ENCODE results near the gene SACS. TPM values are rescaled to one million over a fixed set of nuclear protein-coding genes. Genes with fewer than 3 reads are reported as not detected.

Gene SACS
- polyA plus RNA-seq, 2 donors, result 1.9 to 2.1 TPM

DNA sequence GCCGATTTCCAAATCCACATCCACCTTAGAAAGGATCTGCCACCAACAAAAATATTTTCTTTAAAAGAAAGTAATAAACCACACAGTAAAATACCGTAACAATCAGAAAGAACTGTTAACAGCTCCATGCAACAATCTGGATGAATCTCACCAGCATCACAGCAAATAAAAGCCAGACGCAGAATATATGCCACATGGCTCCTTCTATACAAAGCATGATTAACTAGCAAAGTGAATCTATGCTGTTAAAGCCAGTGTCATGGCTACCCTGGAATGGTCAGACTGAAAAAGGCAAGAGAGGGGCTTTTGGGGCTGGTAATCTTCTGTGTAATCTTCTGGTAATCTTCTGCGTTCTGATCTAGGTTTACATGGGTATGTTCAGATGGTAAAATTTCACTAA lies 81.3 kb downstream of the SACS start:
- Histone ChIP-seq H3K36me3 (ENCODE audit: control insufficient read depth in 2 of 2, insufficient read depth in 2 of 2, low read length in 1 of 2) (peaks cover 5% of the 10 kb centered on the region in 2 donors), H3K4me1 (ENCODE audit: control insufficient read depth in 2 of 2, insufficient read depth in 2 of 2, low read length in 1 of 2) (no peaks in the 10 kb centered on the region), H3K27ac (ENCODE audit: low read depth in 2 of 2, low read length in 1 of 2) (no peak overlapping the region), H3K9me3 (ENCODE audit: control insufficient read depth in 2 of 2, insufficient read depth in 1 of 2, low read depth in 1 of 2, low read length in 1 of 2) (no peaks in the 10 kb centered on the region), H3K27me3 (ENCODE audit: control insufficient read depth in 1 of 2, insufficient read depth in 2 of 2, low read length in 2 of 2) (no peaks in the 10 kb centered on the region), H3K4me3 (ENCODE audit: low read depth in 1 of 2, low read length in 2 of 2) (no peak overlapping the region)
- 64 to 82% methylated on average over 4 of the region's 4 CpGs for WGBS, 2 donors

DNA sequence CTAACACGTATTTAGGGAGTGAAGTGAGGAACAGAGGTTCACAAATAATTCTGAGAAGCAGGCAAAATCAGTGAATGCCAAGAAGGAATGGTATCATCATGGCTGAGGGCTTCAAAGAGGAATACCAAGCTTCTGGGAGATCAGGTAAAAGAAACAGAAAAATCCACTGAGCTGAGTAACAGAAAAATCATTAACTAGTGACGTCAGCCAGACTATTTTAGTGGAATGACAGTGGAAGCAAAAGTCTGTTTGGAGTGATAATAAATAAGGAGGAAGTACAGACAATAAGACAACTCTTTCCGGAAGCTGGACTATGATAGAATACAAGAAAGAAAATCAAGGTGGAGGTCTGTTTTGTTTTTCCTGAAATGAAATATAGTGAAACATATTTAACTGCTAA lies 83.5 kb downstream of the SACS start:
- Histone ChIP-seq H3K4me3 (ENCODE audit: low read depth in 1 of 2, low read length in 2 of 2) (no peak overlapping the region), H3K36me3 (ENCODE audit: control insufficient read depth in 2 of 2, insufficient read depth in 2 of 2, low read length in 1 of 2) (peaks cover 4 to 5% of the 10 kb centered on the region in 2 donors), H3K27me3 (ENCODE audit: control insufficient read depth in 1 of 2, insufficient read depth in 2 of 2, low read length in 2 of 2) (no peaks in the 10 kb centered on the region), H3K9me3 (ENCODE audit: control insufficient read depth in 2 of 2, insufficient read depth in 1 of 2, low read depth in 1 of 2, low read length in 1 of 2) (no peaks in the 10 kb centered on the region), H3K4me1 (ENCODE audit: control insufficient read depth in 2 of 2, insufficient read depth in 2 of 2, low read length in 1 of 2) (no peaks in the 10 kb centered on the region), H3K27ac (ENCODE audit: low read depth in 2 of 2, low read length in 1 of 2) (no peak overlapping the region)
- 77 to 88% methylated on average over 3 of the region's 3 CpGs for WGBS, 2 donors

DNA sequence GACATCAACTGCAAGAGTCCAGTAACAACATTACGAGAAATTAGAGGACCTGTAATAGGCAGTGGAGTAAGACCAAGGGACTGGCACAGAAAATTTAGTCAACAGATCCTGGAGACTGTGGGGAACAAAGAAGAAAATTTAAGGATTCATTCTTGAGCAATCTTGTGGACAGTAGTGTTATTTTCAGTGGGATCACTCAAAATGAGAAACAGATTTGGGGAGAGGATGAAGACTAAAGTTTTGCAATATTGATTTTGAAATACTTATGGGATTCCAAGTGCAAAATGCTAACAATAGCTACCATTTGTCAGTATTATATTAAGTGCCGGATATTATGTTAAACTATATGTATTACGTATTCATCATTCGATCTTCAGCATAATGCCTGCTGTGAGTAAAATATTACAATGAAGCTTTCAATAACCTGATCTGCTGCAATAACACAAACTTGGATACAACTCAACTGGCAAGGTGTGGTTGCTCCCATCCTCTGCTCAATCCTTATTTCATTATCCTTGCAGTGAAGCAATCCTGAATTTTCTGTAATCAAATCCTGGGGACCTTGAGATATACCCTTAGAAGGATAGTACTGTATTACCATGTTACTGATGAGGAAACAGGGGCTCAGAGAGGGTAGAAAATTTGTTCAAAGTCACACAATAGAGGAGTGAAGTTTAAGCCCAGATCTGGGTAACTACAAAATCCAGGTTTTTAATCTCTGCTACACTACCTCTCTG lies 84.2 kb downstream of the SACS start:
- H3K27ac ChIP-seq (ENCODE audit: low read depth in 2 of 2, low read length in 1 of 2), result peak overlapping the region; percentile 12 to 47
- peaks cover 0 to under 1% of the 10 kb centered on the region in 2 donors for H3K36me3 ChIP-seq (ENCODE audit: control insufficient read depth in 2 of 2, insufficient read depth in 2 of 2, low read length in 1 of 2)
- 92 to 95% methylated on average over 4 of the region's 4 CpGs for WGBS, 2 donors

DNA sequence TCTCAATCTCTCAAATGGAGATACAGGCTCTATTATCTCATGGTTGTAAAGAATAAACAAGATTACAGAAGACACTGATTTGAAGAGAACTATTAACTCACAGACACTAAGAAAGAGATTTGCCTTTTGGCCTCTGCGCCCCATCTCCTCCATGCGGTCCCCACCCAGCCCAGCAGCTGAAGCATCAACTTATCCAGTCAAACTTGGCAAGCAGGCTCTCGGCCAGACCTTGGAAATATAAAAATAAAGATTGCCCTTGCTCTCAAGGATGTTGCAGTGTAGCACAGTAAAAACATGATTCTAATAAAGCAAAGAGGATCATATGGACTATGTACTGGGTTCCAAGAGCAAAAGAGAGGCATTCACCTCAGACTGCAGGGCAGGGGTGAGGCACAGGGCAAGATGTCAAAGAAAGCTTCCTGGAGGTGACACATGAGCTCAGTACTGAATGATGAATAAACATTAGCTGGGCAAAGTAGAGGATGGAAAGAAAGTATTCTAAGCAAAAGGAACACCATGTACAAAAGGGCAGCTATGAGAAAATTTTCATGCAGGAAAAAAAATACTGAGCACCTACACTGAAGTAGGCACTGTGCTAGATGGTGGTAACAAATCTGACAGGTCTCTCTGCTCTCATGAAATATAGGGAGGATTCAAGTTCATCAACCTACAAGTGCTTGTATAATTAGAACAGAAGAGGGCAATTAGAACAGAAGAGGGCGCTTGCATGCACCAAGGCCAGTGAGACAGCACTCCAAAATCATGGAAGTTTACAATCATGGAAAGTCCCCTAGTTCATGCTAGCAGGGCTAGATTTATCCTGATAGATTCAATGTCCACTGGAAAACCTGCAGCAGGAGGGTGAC lies 85.0 kb downstream of the SACS start:
- H3K4me3 ChIP-seq (ENCODE audit: low read depth in 1 of 2, low read length in 2 of 2), result no peak overlapping the region
- H3K4me1 ChIP-seq (ENCODE audit: control insufficient read depth in 2 of 2, insufficient read depth in 2 of 2, low read length in 1 of 2), result no peaks in the 10 kb centered on the region
- H3K27me3 ChIP-seq (ENCODE audit: control insufficient read depth in 1 of 2, insufficient read depth in 2 of 2, low read length in 2 of 2), result no peaks in the 10 kb centered on the region
- H3K9me3 ChIP-seq (ENCODE audit: control insufficient read depth in 2 of 2, insufficient read depth in 1 of 2, low read depth in 1 of 2, low read length in 1 of 2), result no peaks in the 10 kb centered on the region
- WGBS, 2 donors, result 80 to 88% methylated on average over 4 of the region's 4 CpGs
- peak overlapping the region; percentile 23 to 47 for H3K27ac ChIP-seq (ENCODE audit: low read depth in 2 of 2, low read length in 1 of 2)
- no peaks in the 10 kb centered on the region for H3K36me3 ChIP-seq (ENCODE audit: control insufficient read depth in 2 of 2, insufficient read depth in 2 of 2, low read length in 1 of 2)

More for the DNA sequence above, 84.2 kb downstream of the SACS start:
- no peak overlapping the region for H3K4me3 ChIP-seq (ENCODE audit: low read depth in 1 of 2, low read length in 2 of 2)
- H3K27me3 ChIP-seq (ENCODE audit: control insufficient read depth in 1 of 2, insufficient read depth in 2 of 2, low read length in 2 of 2), result no peaks in the 10 kb centered on the region
- H3K9me3 ChIP-seq (ENCODE audit: control insufficient read depth in 2 of 2, insufficient read depth in 1 of 2, low read depth in 1 of 2, low read length in 1 of 2), result no peaks in the 10 kb centered on the region
- H3K4me1 ChIP-seq (ENCODE audit: control insufficient read depth in 2 of 2, insufficient read depth in 2 of 2, low read length in 1 of 2), result no peaks in the 10 kb centered on the region

DNA sequence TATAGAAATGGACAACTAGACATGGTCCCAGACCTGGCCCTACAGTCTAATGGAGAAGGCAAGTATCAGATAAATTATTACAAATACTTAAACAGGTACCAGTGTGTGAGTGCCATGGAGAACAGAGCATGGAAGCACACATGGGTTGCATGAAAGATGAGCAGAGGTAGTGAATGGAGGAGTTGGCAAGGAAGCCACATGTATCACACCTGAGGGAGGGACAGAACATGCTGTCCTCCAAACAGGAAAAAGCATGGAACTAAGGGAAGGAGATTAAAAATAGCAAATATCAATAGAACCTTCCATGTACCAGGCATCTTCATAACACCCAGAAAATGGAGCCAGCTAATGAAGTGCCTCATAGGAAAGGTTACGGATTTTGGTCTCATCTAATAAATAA lies 85.9 kb downstream of the SACS start:
- H3K36me3 ChIP-seq (ENCODE audit: control insufficient read depth in 2 of 2, insufficient read depth in 2 of 2, low read length in 1 of 2), result no peaks in the 10 kb centered on the region
- H3K9me3 ChIP-seq (ENCODE audit: control insufficient read depth in 2 of 2, insufficient read depth in 1 of 2, low read depth in 1 of 2, low read length in 1 of 2), result no peaks in the 10 kb centered on the region
- WGBS, 2 donors, result 97 to 98% methylated on average over 1 of the region's 1 CpG
- H3K4me1 ChIP-seq (ENCODE audit: control insufficient read depth in 2 of 2, insufficient read depth in 2 of 2, low read length in 1 of 2), result no peaks in the 10 kb centered on the region
- H3K4me3 ChIP-seq (ENCODE audit: low read depth in 1 of 2, low read length in 2 of 2), result no peak overlapping the region
- H3K27ac ChIP-seq (ENCODE audit: low read depth in 2 of 2, low read length in 1 of 2), result no peak overlapping the region
- H3K27me3 ChIP-seq (ENCODE audit: control insufficient read depth in 1 of 2, insufficient read depth in 2 of 2, low read length in 2 of 2), result no peaks in the 10 kb centered on the region

DNA sequence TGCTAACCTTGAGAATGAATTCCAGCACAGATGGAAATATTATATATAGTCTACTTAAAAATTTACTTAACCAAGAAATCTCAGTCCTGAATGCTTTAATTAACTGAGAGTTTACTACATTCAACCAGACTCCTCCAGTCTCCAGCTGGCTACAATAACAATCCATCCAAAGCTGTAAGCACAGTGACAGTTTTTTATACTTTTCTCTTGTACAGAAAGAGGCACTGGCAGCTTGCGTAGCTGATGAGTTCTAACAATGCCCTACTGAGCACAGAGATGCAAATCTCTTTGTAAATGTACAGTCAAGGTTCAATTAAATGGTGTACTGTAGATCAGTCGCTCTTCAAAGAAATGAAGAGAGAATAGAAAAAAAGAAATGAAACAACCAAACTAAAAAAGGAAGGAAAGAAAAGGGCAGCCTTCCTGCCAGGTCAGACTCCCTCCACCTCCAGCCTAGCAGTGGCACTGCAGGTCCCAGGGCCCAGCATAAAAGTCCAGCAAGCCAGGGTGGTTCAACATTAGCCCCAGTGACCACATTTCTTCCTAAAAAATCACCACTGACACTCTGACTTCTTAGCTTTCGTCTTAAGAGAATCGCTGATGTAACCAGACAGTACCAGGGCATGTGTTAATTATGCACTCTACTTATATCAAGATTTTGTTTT lies 88.4 kb downstream of the SACS start:
- no peak overlapping the region for H3K27ac ChIP-seq (ENCODE audit: low read depth in 2 of 2, low read length in 1 of 2)
- peaks cover 0 to 4% of the 10 kb centered on the region in 2 donors for H3K36me3 ChIP-seq (ENCODE audit: control insufficient read depth in 2 of 2, insufficient read depth in 2 of 2, low read length in 1 of 2)
- H3K4me1 ChIP-seq (ENCODE audit: control insufficient read depth in 2 of 2, insufficient read depth in 2 of 2, low read length in 1 of 2), result no peaks in the 10 kb centered on the region
- H3K27me3 ChIP-seq (ENCODE audit: control insufficient read depth in 1 of 2, insufficient read depth in 2 of 2, low read length in 2 of 2), result no peaks in the 10 kb centered on the region
- H3K9me3 ChIP-seq (ENCODE audit: control insufficient read depth in 2 of 2, insufficient read depth in 1 of 2, low read depth in 1 of 2, low read length in 1 of 2), result no peaks in the 10 kb centered on the region
- no peak overlapping the region for H3K4me3 ChIP-seq (ENCODE audit: low read depth in 1 of 2, low read length in 2 of 2)
- WGBS, 2 donors, result 78 to 85% methylated on average over 4 of the region's 4 CpGs

DNA sequence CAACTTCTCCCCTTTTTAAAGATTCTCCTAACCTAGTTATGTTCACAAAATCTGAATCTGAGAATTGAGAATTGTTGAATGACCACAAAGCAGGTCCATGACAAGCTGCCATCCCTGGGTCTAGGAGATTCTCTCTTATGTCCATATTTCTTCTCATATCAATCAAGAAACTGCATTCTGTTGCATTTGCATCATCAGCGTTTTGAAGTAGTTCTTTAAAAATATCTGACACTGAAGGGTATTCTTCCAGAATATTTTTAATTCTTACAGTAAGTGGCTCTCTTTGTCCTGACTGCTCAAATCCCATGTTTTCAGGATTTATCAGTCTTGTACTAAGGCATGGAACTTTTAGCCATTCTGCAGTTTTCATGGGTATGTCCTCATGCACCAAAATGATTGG lies 94.3 kb downstream of the SACS start:
- H3K4me1 ChIP-seq (ENCODE audit: control insufficient read depth in 2 of 2, insufficient read depth in 2 of 2, low read length in 1 of 2), result no peaks in the 10 kb centered on the region
- H3K27me3 ChIP-seq (ENCODE audit: control insufficient read depth in 1 of 2, insufficient read depth in 2 of 2, low read length in 2 of 2), result no peaks in the 10 kb centered on the region
- no peak overlapping the region for H3K27ac ChIP-seq (ENCODE audit: low read depth in 2 of 2, low read length in 1 of 2)
- H3K36me3 ChIP-seq (ENCODE audit: control insufficient read depth in 2 of 2, insufficient read depth in 2 of 2, low read length in 1 of 2), result peaks cover 0 to 5% of the 10 kb centered on the region in 2 donors
- WGBS, 2 donors, result 98 to 100% methylated on average over 1 of the region's 1 CpG
- no peaks in the 10 kb centered on the region for H3K9me3 ChIP-seq (ENCODE audit: control insufficient read depth in 2 of 2, insufficient read depth in 1 of 2, low read depth in 1 of 2, low read length in 1 of 2)
- no peak overlapping the region for H3K4me3 ChIP-seq (ENCODE audit: low read depth in 1 of 2, low read length in 2 of 2)

DNA sequence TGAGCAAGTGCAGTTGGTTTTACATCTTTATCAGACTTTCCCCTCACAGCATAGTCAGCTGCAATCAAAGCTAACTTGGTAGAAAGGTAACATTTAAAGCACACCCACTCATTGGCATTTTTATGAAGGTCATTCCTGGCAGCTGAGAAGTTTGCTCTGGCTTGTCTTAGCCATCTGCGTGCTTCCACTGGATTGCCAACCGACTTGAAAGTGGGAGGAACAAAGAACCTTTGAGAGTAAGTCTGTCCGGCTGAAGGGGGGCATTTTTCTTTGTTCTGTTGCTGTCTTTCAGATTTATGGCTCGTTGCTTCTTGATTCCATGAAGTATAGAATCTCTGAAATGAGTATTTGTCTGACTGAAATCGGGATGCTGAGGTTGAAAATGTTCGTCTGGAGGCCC lies 103.1 kb downstream of the SACS start:
- no peak overlapping the region for H3K27ac ChIP-seq (ENCODE audit: low read depth in 2 of 2, low read length in 1 of 2)
- no peaks in the 10 kb centered on the region for H3K27me3 ChIP-seq (ENCODE audit: control insufficient read depth in 1 of 2, insufficient read depth in 2 of 2, low read length in 2 of 2)
- no peak overlapping the region for H3K4me3 ChIP-seq (ENCODE audit: low read depth in 1 of 2, low read length in 2 of 2)
- H3K36me3 ChIP-seq (ENCODE audit: control insufficient read depth in 2 of 2, insufficient read depth in 2 of 2, low read length in 1 of 2), result no peaks in the 10 kb centered on the region
- H3K4me1 ChIP-seq (ENCODE audit: control insufficient read depth in 2 of 2, insufficient read depth in 2 of 2, low read length in 1 of 2), result no peaks in the 10 kb centered on the region
- 84 to 86% methylated on average over 6 of the region's 6 CpGs for WGBS, 2 donors
- no peaks in the 10 kb centered on the region for H3K9me3 ChIP-seq (ENCODE audit: control insufficient read depth in 2 of 2, insufficient read depth in 1 of 2, low read depth in 1 of 2, low read length in 1 of 2)

DNA sequence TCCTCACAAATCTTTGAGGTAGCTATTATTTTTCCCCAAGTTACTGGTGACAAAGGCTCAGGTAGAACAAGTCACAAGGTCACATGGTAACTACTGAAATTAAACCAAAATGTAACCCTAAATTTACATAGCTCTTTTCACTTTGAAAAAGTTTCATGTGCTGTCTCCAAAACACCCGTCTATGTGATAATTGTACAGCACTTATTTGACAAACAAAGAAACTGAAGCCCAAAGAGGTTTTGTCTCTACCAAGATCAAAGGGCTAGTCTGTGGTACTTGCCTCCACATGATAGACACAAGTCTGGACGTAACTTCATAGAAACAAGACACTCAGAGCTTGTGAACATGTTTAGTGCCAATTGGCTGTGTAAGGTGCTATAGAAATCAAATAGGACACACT lies 108.3 kb downstream of the SACS start:
- H3K36me3 ChIP-seq (ENCODE audit: control insufficient read depth in 2 of 2, insufficient read depth in 2 of 2, low read length in 1 of 2), result no peaks in the 10 kb centered on the region
- no peak overlapping the region for H3K4me3 ChIP-seq (ENCODE audit: low read depth in 1 of 2, low read length in 2 of 2)
- WGBS, 2 donors, result 39 to 45% methylated on average over 2 of the region's 2 CpGs
- H3K4me1 ChIP-seq (ENCODE audit: control insufficient read depth in 2 of 2, insufficient read depth in 2 of 2, low read length in 1 of 2), result peaks cover 0 to 3% of the 10 kb centered on the region in 2 donors
- no peak overlapping the region for H3K27ac ChIP-seq (ENCODE audit: low read depth in 2 of 2, low read length in 1 of 2)
- H3K27me3 ChIP-seq (ENCODE audit: control insufficient read depth in 1 of 2, insufficient read depth in 2 of 2, low read length in 2 of 2), result no peaks in the 10 kb centered on the region
- H3K9me3 ChIP-seq (ENCODE audit: control insufficient read depth in 2 of 2, insufficient read depth in 1 of 2, low read depth in 1 of 2, low read length in 1 of 2), result no peaks in the 10 kb centered on the region
